Heart right ventricle (tissue), 16 donors: Measurements from ENCODE around the gene ZNF276. TPM values are rescaled to one million over a fixed set of nuclear protein-coding genes. Genes with fewer than 3 reads are reported as not detected.

ENCODE experiments used
- ATAC-seq, 8 donors: fragments of 200-7000 bp; cut with Tn5 transposase; one replicate each; pipeline ENCODE4 v1.9.1; 2020; ENCODE audit warnings: mild to moderate bottlenecking in 8 of 8, moderate library complexity in 8 of 8, moderate number of reproducible peaks in 1 of 8
- DNase-seq, 2 donors: peaks; one replicate each; pipeline ENCODE4 v3.0.0-alpha.2; 2020
- H3K27ac ChIP-seq, 10 donors: fragments of 200-600 bp; sonication (generic) in 2 of 10; one replicate each; pipeline versions ENCODE4 v1.5.0 to v1.8.0; 2020 to 2022; ENCODE audit warnings: mild to moderate bottlenecking in 3 of 10
- H3K27me3 ChIP-seq, 7 donors: fragments of 200-600 bp; one replicate each; pipeline ENCODE4 v1.8.0; 2021 to 2022; ENCODE audit warnings: mild to moderate bottlenecking in 2 of 7
- H3K36me3 ChIP-seq, 9 donors: fragments of 200-600 bp; sonication (generic) in 1 of 9; one replicate each; pipeline versions ENCODE4 v1.5.0 to v1.8.0; 2020 to 2022; ENCODE audit warnings: mild to moderate bottlenecking in 2 of 9
- H3K4me1 ChIP-seq, 9 donors: fragments of 200-600 bp; sonication (generic) in 1 of 9; one replicate each; pipeline versions ENCODE4 v1.5.0 to v1.8.0; 2020 to 2022; ENCODE audit warnings: mild to moderate bottlenecking in 4 of 9
- H3K4me3 ChIP-seq, 10 donors: fragments of 200-600 bp; sonication (generic) in 2 of 10; one replicate each; pipeline versions ENCODE4 v1.5.0 to v1.8.0; 2020 to 2022; ENCODE audit warnings: mild to moderate bottlenecking in 7 of 10, moderate library complexity in 2 of 10
- H3K9me3 ChIP-seq, 11 donors: fragments of 200-600 bp in 10 of 11; sonication (generic) in 2 of 11; one replicate each; pipeline versions ENCODE4 v1.5.0 to v1.8.0; 2013 to 2022; ENCODE audit warnings: mild to moderate bottlenecking in 2 of 11, control low read depth in 1 of 11, moderate library complexity in 1 of 11
- WGBS, 2 donors: extraction: QIAGEN DNeasy Blood & Tissue Kit; methylation state at CpG; one replicate each; pipeline ENCODE4 v1.1.7; 2013; ENCODE audit warnings: inconsistent platforms in 1 of 2; 5-methylcytosine and 5-hydroxymethylcytosine counted together
- intact Hi-C, 10 donors: fragments of 100-400 bp; cut with DNase I; formaldehyde crosslinking; loops; one replicate each; pipeline versions ENCODE4 v1.11.1 to v1.14.2; 2022
- polyA plus RNA-seq, 2 donors: library from polyadenylated mRNA; stranded (reverse); fragments of 200-250 nt; gene quantifications; one replicate each; pipeline ENCODE4 v1.2.3, GENCODE V29; 2013
- total RNA-seq, 10 donors: library from RNA; stranded (reverse); fragmentation: NEBNext Ultra II Directional in 3 of 10; extraction: Animal tissue kit (Norgen Biotek cat#: 25700) in 3 of 10; gene quantifications; one replicate each; pipeline versions ENCODE4 v1.2.1 to v1.2.4, GENCODE V29; 2021 to 2023
- TF ChIP-seq, protein P1 (sequence below), 9 donors: fragments of 200-600 bp; sonication (generic) in 2 of 9; IDR thresholded peaks; one replicate each; pipeline versions ENCODE4 v1.5.0 to v1.8.0; 2021 to 2022; ENCODE audit warnings: antibody characterized with exemption in 9 of 9, mild to moderate bottlenecking in 5 of 9, moderate library complexity in 1 of 9
- donor health status: Arrhythmogenic right ventricular cardiomyopathy.
- donor health status: ischemic (EF 13 %, LVEDD 7.1; RV severe dilation, severe dysfunction).
- donor health status: healthy with polysubstance abuse.
- donor health status: DM: no; HTN: yes; CAD: no.
- donor health status: DM: no; HTN: no; CAD: no.
- donor health status: ischemic (EF 25% LVEDD 6.9; RV normal size, moderate dysfunction).
- donor health status: ischemic (EF 25% LVEDD 5.7; RV mildly dilated, moderate dysfunction).
- donor health status: healthy.
- donor health status: DM: yes; HTN: yes; CAD: no.
- donor health status: Ischemic cardiomyopathy.
- donor health status: ischemic (EF 35%, LVEDD 5.7; RV mildly dilated, moderate dysfunction).
- donor health status: nonischemic (EF 11% LVEDD 7.7; RV severe dilation, severe dysfunction).
- donor health status: DM: yes; HTN: yes; CAD: no.
- donor health status: PGD.
- donor health status: ischemic (EF 29% LVEDD 5.4; RV normal size, mild dysfunction).
- donor health status: nonischemic (EF 23%, LVEDD 6.1; RV moderate dilation, normal function).

The ZNF276 gene
- total and polyA plus RNA-seq, 12 donors: 8.2 to 29.3 (median 12.8) TPM

DNA sequence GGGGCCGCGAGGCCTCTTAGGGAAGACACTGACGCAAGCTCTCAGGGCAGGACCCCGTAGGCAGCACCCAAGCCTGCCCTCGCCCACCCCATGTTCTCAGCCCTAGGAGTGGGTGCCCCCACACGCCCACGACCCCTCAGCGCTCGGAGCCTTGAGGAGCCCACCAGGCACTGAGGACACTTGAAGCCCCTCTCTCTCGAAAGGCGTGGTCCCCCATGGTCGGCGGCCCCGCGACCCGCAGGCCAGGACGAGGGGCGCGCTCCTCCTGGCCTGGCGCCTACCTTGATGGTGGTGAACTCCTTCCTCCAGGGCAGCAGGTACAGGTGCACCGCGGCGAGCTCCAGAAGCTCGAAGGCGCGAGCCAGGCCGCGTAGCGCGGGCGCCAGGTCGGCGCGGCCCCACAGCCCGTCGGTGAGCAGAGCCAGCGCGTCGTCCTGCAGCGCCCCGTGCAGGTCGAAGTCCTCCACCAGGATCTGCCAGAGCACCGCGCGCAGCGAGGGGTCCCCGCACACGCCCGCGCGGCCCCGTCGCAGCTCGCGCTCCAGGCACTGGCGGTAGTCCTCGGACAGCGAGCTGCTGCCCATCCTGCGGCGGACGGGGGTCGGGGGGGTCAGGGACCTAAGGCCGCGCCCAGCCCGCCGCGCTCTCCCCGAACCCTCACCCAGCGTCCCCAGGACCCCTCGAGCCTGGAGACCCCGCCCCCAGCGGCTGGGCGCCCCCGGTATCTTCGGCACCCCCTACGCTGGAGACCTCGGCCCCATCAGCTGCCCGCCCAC, 20.5 kb upstream of the ZNF276 start:
- Histone ChIP-seq H3K4me1 (peaks cover 10 to 38% (median 26%) of the 10 kb centered on the region in 9 donors), H3K36me3 (peaks cover 0 to 25% (median 0%) of the 10 kb centered on the region in 9 donors), H3K4me3 (peak overlapping the region; percentile 59 to 78 (median 74)), H3K27me3 (no peaks in the 10 kb centered on the region), H3K27ac (peak overlapping the region in 9 of 10 donors; percentile 62 to 85 (median 76)), H3K9me3 (no peaks in the 10 kb centered on the region)
- intact Hi-C loops: loop anchor here in 8 of 10 donors (1.0 to 10.0 kb wide), 9 partner anchors 19 to 171 kb away; partner anchors contain the start of genes VPS9D1 (in 3 of the 8), ZNF276 (in 2 of the 8) and TCF25 (in 1 of the 8)
- ATAC-seq (peak in 7 of 8 donors; percentile 5 to 26 (median 14)), DNase-seq (no peak)
- TF ChIP-seq, protein P1, sequence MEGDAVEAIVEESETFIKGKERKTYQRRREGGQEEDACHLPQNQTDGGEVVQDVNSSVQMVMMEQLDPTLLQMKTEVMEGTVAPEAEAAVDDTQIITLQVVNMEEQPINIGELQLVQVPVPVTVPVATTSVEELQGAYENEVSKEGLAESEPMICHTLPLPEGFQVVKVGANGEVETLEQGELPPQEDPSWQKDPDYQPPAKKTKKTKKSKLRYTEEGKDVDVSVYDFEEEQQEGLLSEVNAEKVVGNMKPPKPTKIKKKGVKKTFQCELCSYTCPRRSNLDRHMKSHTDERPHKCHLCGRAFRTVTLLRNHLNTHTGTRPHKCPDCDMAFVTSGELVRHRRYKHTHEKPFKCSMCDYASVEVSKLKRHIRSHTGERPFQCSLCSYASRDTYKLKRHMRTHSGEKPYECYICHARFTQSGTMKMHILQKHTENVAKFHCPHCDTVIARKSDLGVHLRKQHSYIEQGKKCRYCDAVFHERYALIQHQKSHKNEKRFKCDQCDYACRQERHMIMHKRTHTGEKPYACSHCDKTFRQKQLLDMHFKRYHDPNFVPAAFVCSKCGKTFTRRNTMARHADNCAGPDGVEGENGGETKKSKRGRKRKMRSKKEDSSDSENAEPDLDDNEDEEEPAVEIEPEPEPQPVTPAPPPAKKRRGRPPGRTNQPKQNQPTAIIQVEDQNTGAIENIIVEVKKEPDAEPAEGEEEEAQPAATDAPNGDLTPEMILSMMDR (IDR thresholded peaks at IDR 0.05): peak in 2 of 9 donors; percentile 7 to 29
- 2 to 3% methylated on average over 61 to 78 of the region's 78 CpGs for WGBS, 2 donors

DNA sequence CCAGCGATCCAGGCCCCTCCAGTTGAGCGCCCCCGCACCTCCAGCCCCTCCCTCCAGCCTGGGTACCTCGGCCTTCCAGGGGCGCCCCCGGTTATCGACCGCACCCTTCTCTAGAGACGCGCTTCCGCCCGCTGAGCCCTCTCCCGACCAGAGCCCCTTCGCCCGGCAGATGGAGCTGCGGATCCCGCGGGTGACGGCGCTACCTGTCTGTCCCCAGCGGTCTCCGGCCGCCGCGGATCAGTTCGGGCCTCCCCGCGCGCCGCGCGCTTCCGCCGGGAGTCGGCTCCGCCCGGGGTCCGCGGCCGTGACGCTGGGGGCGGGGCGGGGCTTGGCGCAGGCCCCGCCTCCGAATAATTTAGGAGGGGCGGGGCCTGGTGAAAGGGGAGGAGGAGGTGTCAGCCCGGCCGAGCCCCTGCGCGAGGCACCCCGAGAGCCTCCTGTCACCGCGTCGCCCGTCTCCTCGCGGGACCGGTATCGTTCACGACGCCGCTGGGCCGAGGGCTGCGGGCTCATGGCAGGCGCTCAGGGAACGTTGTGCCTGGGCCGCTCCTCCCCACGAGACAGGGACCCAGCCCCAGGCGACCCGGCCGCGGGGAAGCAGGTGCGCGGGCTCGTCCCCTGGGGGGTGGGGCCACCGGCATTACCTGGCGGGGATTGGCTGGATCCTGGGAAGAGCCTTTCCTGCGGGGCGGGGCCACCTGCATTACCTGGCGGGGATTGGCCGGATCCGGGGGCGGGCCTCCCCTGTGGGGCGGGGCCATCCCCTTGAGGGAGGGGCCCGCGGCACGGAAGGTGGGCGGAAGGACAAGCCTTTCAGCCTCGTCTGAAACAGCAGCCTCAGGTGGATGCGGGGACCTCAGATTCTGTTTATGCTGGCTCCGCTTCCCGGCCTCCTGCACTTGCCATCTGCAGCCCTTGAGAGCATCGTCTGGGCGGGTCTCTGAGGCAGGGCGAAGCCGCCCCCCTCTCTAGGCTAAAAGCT, 19.6 kb upstream of the ZNF276 start, which contains the start of gene SPATA2L:
SPATA2L (minus strand) TSS at position 281 of the 982 bp plus-strand sequence. CDS start 473 bp downstream, outside the sequence.
- intact Hi-C loops: loop anchor here in 7 of 10 donors (1.0 to 10.0 kb wide), 9 partner anchors 17 to 171 kb away; partner anchors contain the start of genes VPS9D1 (in 2 of the 7), ZNF276 (in 2 of the 7) and TCF25 (in 1 of the 7)
- H3K4me1 ChIP-seq: peaks cover 10 to 39% (median 29%) of the 10 kb centered on the region in 9 donors
- DNase-seq: peak; percentile 81 to 88

DNA sequence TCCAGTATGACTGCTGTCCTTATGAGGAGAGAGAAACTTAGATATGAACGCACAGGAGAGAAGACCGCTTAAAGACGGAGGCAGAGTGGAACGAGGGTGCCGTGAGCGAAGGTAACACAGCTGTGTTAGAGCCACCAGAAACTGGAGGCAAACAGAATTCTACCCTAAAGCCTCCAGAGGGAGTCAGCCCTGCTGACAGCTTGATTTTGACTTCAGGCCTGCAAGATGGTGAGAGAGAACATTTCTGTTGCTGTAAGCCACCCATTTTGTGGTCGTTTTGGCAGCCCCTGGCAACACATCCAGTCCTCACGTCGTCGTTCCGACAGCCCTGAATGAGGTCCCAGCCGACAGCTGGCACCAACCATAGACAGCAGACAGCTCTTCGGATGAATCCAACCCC, 17.1 kb upstream of the ZNF276 start:
- H3K36me3 ChIP-seq: peaks cover 0 to 8% (median 0%) of the 10 kb centered on the region in 9 donors
- peaks cover 16 to 38% (median 29%) of the 10 kb centered on the region in 9 donors for H3K4me1 ChIP-seq
- no peak overlapping the region for H3K4me3 ChIP-seq
- DNase-seq: no peak
- TF ChIP-seq, protein P1 (IDR thresholded peaks at IDR 0.05): no peak
- no peak for ATAC-seq
- H3K27ac ChIP-seq: no peak overlapping the region
- no peaks in the 10 kb centered on the region for H3K27me3 ChIP-seq
- intact Hi-C loops: loop anchor here in 5 of 10 donors (5.0 to 10.0 kb wide), 6 partner anchors 81 to 168 kb away; partner anchors contain the start of gene TCF25 (in 1 of the 5)
- H3K9me3 ChIP-seq: no peaks in the 10 kb centered on the region
- WGBS, 2 donors: 73 to 77% methylated on average over 13 of the region's 13 CpGs

More for the DNA sequence above, 19.6 kb upstream of the ZNF276 start, which contains the start of gene SPATA2L:
- Histone ChIP-seq H3K27ac (peak within 1 kb of the TSS in 9 of 10 donors; percentile 62 to 85 (median 76)), H3K27me3 (no peaks in the 10 kb centered on the region), H3K4me3 (peak within 1 kb of the TSS; percentile 59 to 78 (median 74)), H3K36me3 (peaks cover 0 to 17% (median 0%) of the 10 kb centered on the region in 9 donors), H3K9me3 (no peaks in the 10 kb centered on the region)
- TF ChIP-seq, protein P1 (IDR thresholded peaks at IDR 0.05): peak in 4 of 9 donors; percentile 17 to 49 (median 27)
- WGBS, 2 donors: 2% methylated on average over 88 to 97 of the region's 97 CpGs
- peak; percentile 64 to 77 (median 72) for ATAC-seq
